Measurements from ENCODE around the gene CCDC92. TPM values are rescaled to one million over a fixed set of nuclear protein-coding genes. Genes with fewer than 3 reads are reported as not detected.

Gene CCDC92
- total and polyA plus RNA-seq, 2 experiments from 2014 or later, result 16.9 to 60.2 TPM

DNA sequence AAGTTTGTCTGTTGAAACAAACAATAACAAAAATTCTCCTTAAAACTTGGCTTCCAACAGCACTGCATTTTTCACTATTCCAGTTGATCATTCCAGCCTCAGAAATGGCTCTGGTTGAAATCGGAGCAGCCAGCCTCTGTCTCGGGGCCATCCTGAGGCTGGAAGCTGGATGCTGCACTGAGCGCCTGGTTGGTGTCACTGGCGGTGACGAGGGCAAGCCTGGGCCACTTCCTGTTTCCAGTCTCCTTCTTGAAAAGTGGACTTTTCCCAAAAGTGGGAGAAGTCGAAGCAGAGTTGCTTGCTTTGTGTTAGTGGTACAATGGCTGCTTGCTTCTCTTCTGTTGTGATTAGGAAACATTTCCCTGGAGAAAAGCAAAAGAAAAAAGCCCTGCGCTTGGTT lies 48.7 kb downstream of the CCDC92 start:
- WGBS (ENCODE audit: low lambda C conversion rate, missing lambda C conversion rate), result 72% methylated on average over 7 of the region's 7 CpGs
- no peaks in the 10 kb centered on the region for H3K9me3 ChIP-seq (ENCODE audit: low read depth)
- H3K27ac ChIP-seq, result no peak overlapping the region
- DNase-seq (ENCODE audit: low spot score), result no peak
- no peaks in the 10 kb centered on the region for H3K4me1 ChIP-seq (ENCODE audit: insufficient read depth)
- H3K27me3 ChIP-seq, result no peaks in the 10 kb centered on the region
- H3K4me3 ChIP-seq, result no peak overlapping the region
- TF ChIP-seq EZH2phosphoT487 (IDR thresholded peaks at IDR 0.05; ENCODE audit: low read depth, severe bottlenecking, unreplicated experiment) (no peak), EZH2 (IDR thresholded peaks at IDR 0.05; ENCODE audit: borderline replicate concordance) (no peak)
- TF ChIP-seq, protein P1, sequence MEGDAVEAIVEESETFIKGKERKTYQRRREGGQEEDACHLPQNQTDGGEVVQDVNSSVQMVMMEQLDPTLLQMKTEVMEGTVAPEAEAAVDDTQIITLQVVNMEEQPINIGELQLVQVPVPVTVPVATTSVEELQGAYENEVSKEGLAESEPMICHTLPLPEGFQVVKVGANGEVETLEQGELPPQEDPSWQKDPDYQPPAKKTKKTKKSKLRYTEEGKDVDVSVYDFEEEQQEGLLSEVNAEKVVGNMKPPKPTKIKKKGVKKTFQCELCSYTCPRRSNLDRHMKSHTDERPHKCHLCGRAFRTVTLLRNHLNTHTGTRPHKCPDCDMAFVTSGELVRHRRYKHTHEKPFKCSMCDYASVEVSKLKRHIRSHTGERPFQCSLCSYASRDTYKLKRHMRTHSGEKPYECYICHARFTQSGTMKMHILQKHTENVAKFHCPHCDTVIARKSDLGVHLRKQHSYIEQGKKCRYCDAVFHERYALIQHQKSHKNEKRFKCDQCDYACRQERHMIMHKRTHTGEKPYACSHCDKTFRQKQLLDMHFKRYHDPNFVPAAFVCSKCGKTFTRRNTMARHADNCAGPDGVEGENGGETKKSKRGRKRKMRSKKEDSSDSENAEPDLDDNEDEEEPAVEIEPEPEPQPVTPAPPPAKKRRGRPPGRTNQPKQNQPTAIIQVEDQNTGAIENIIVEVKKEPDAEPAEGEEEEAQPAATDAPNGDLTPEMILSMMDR (IDR thresholded peaks at IDR 0.05; ENCODE audit: poor library complexity), result no peak
- no peaks in the 10 kb centered on the region for H3K36me3 ChIP-seq (replicated peaks; ENCODE audit: insufficient read depth, low read depth)
- H3K79me2 ChIP-seq, result no peaks in the 10 kb centered on the region
- H4K20me1 ChIP-seq (ENCODE audit: insufficient read depth, poor library complexity, severe bottlenecking), result no peaks in the 10 kb centered on the region
- H3K4me2 ChIP-seq, result no peak overlapping the region
- no peak overlapping the region for H2AFZ ChIP-seq
- H3K9me2 ChIP-seq (replicated peaks; ENCODE audit: insufficient read depth), result no peaks in the 10 kb centered on the region

DNA sequence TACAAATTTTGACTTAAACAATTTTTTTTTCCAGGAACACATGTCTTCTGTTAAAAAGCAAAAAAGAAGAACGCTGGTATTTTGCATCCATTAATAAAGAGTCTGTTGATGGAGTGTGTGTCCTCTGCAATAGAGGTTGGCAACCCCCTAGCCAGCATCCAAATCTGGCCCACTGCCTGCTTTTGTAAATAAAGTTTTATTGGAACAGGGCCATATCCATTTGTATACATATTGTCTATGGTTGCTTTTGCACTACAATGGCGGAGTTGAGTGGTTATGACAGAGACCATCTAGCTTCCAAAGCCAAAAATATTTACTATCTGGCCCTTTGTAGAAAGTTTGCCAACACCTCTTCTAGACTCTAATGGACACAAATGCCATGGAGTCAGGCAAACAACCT lies 49.6 kb downstream of the CCDC92 start:
- H3K4me1 ChIP-seq (ENCODE audit: insufficient read depth), result no peaks in the 10 kb centered on the region

GRCh38 chr12:123919980-123920360 lies 52.7 kb downstream of the CCDC92 start:
- TF ChIP-seq EZH2 (IDR thresholded peaks at IDR 0.05; ENCODE audit: borderline replicate concordance) (no peak), EZH2phosphoT487 (IDR thresholded peaks at IDR 0.05; ENCODE audit: low read depth, severe bottlenecking, unreplicated experiment) (no peak)
- TF ChIP-seq, protein P1 (IDR thresholded peaks at IDR 0.05; ENCODE audit: poor library complexity), result no peak
- Histone ChIP-seq H4K20me1 (ENCODE audit: insufficient read depth, poor library complexity, severe bottlenecking) (no peaks in the 10 kb centered on the region), H3K36me3 (replicated peaks; ENCODE audit: insufficient read depth, low read depth) (no peaks in the 10 kb centered on the region), H3K9me3 (ENCODE audit: low read depth) (no peaks in the 10 kb centered on the region), H3K4me3 (no peak overlapping the region), H3K79me2 (no peaks in the 10 kb centered on the region), H3K27me3 (no peaks in the 10 kb centered on the region), H3K4me2 (peak overlapping the region; percentile 29), H2AFZ (no peak overlapping the region), H3K27ac (peak overlapping the region; percentile 58), H3K9me2 (replicated peaks; ENCODE audit: insufficient read depth) (no peaks in the 10 kb centered on the region), H3K4me1 (ENCODE audit: insufficient read depth) (no peaks in the 10 kb centered on the region)
- no peak for DNase-seq (ENCODE audit: low spot score)
- 51% methylated on average over 3 of the region's 3 CpGs for WGBS (ENCODE audit: low lambda C conversion rate, missing lambda C conversion rate)

More for the DNA sequence above, 49.6 kb downstream of the CCDC92 start:
- H3K36me3 ChIP-seq (replicated peaks; ENCODE audit: insufficient read depth, low read depth), result no peaks in the 10 kb centered on the region
- H3K27me3 ChIP-seq, result no peaks in the 10 kb centered on the region
- TF ChIP-seq EZH2phosphoT487 (IDR thresholded peaks at IDR 0.05; ENCODE audit: low read depth, severe bottlenecking, unreplicated experiment), result no peak
- TF ChIP-seq, protein P1 (IDR thresholded peaks at IDR 0.05; ENCODE audit: poor library complexity), result no peak
- TF ChIP-seq EZH2 (IDR thresholded peaks at IDR 0.05; ENCODE audit: borderline replicate concordance), result no peak
- no peak overlapping the region for H2AFZ ChIP-seq
- no peak overlapping the region for H3K4me2 ChIP-seq
- no peak overlapping the region for H3K27ac ChIP-seq
- no peak for DNase-seq (ENCODE audit: low spot score)
- no peaks in the 10 kb centered on the region for H4K20me1 ChIP-seq (ENCODE audit: insufficient read depth, poor library complexity, severe bottlenecking)
- H3K79me2 ChIP-seq, result no peaks in the 10 kb centered on the region
- no peak overlapping the region for H3K4me3 ChIP-seq
- H3K9me2 ChIP-seq (replicated peaks; ENCODE audit: insufficient read depth), result no peaks in the 10 kb centered on the region
- H3K9me3 ChIP-seq (ENCODE audit: low read depth), result no peaks in the 10 kb centered on the region
- WGBS (ENCODE audit: low lambda C conversion rate, missing lambda C conversion rate), result 83% methylated on average over 2 of the region's 2 CpGs

All from hepatocyte (in vitro differentiated cells).